Lower leg skin (tissue), 3 donors: Measurements from ENCODE around the gene FAM53A.

ENCODE experiments used
- POLR2A ChIP-seq, 2 donors: fragments of 450-650 bp; IDR thresholded peaks; one replicate each; pipeline ENCODE4 v1.6.1; 2016 to 2017; ENCODE audit warnings: antibody characterized with exemption in 2 of 2, mild to moderate bottlenecking in 1 of 2, moderate library complexity in 1 of 2
- TF ChIP-seq, protein P1 (sequence below), 3 donors: fragments of 450-650 bp; IDR thresholded peaks; one replicate each; pipeline ENCODE4 v1.5.1; 2016; ENCODE audit warnings: antibody characterized with exemption in 3 of 3, mild to moderate bottlenecking in 3 of 3, moderate library complexity in 2 of 3

DNA sequence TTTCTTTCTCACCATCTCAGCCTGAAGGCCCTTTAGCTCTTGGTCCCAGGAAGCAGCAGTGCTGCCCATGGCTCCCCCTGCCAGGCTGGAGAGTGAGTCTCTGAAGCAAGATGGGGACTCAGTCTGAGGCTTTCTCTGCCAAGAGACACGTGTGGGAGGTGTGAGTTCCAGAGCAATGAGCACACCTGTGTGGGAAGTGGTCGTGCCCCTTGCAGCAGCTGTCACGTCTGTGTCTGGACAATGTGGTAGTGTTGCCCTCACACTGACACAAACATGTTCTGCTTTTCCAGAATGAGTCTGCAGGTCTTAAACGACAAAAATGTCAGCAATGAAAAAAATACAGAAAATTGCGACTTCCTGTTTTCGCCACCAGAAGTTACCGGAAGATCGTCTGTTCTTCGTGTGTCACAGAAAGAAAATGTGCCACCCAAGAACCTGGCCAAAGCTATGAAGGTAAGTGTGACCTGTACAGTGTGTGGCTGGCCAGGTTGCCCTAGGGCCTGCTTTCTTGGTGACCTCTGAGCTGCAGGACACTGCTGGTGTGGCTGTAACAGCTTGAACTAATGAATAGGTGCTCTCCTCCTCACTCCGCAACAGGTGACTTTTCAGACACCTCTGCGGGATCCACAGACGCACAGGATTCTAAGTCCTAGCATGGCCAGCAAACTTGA is 39.2 kb upstream of the FAM53A start:
- TF ChIP-seq, protein P1, sequence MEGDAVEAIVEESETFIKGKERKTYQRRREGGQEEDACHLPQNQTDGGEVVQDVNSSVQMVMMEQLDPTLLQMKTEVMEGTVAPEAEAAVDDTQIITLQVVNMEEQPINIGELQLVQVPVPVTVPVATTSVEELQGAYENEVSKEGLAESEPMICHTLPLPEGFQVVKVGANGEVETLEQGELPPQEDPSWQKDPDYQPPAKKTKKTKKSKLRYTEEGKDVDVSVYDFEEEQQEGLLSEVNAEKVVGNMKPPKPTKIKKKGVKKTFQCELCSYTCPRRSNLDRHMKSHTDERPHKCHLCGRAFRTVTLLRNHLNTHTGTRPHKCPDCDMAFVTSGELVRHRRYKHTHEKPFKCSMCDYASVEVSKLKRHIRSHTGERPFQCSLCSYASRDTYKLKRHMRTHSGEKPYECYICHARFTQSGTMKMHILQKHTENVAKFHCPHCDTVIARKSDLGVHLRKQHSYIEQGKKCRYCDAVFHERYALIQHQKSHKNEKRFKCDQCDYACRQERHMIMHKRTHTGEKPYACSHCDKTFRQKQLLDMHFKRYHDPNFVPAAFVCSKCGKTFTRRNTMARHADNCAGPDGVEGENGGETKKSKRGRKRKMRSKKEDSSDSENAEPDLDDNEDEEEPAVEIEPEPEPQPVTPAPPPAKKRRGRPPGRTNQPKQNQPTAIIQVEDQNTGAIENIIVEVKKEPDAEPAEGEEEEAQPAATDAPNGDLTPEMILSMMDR (IDR thresholded peaks at IDR 0.05) = no peak
- no peak for TF ChIP-seq POLR2A (IDR thresholded peaks at IDR 0.05)
